IPS-18a (cell line): Measurements from ENCODE around the gene RRP1B.

Experiments
- H3K27ac ChIP-seq: one replicate; pipeline ENCODE4 v1.5.1; 2013; ENCODE audit warnings: low read length
- H3K27me3 ChIP-seq: one replicate; pipeline ENCODE4 v1.6.1; 2013; ENCODE audit warnings: mild to moderate bottlenecking, low read length; ENCODE audit not compliant: control insufficient read depth, insufficient read depth
- H3K36me3 ChIP-seq: one replicate; pipeline ENCODE4 v1.6.1; 2013; ENCODE audit warnings: low read depth, low read length; ENCODE audit not compliant: control insufficient read depth
- H3K4me1 ChIP-seq: one replicate; pipeline ENCODE4 v1.6.1; 2013; ENCODE audit warnings: low read depth, low read length; ENCODE audit not compliant: control insufficient read depth
- H3K4me3 ChIP-seq: one replicate; pipeline ENCODE4 v1.5.1; 2013; ENCODE audit warnings: low read length
- H3K9ac ChIP-seq: one replicate; pipeline ENCODE4 v1.6.1; 2013; ENCODE audit warnings: mild to moderate bottlenecking, low read length, moderate library complexity
- H3K9me3 ChIP-seq: one replicate; pipeline ENCODE4 v1.6.1; 2013; ENCODE audit warnings: low read depth, low read length; ENCODE audit not compliant: control insufficient read depth

Gene RRP1B

DNA sequence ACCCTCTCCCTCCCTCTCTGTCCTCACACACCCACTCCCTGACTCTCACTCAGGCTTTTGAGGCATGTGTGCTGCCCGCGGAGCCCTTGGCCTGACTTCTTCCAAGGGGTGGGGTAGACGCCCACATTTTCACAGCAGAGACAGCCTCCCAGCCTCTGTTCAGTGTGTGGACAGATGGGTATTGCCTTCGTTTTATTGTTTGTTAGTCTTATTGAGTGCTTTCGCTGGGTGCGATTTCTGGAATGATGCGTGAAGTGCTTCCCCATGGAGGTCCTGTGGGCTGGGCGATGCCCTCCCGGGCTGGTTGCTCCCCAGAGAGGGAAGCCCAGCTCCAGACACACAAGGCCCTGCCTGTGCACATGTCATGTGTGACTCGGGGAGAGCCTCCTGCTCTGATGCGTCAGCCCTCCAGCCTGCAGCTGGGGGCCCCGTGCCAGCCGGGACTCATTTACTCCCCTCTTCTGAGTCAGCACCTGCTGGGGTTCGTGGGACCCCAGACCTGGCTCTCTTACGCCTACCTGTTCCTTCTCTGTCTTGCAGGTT, 74.2 kb downstream of the RRP1B start:
- no peak overlapping the region for H3K4me3 ChIP-seq
- H3K27me3 ChIP-seq: no peaks in the 10 kb centered on the region
- no peak overlapping the region for H3K9ac ChIP-seq
- no peaks in the 10 kb centered on the region for H3K36me3 ChIP-seq
- no peaks in the 10 kb centered on the region for H3K4me1 ChIP-seq
- H3K27ac ChIP-seq: no peak overlapping the region
- H3K9me3 ChIP-seq: no peaks in the 10 kb centered on the region

DNA sequence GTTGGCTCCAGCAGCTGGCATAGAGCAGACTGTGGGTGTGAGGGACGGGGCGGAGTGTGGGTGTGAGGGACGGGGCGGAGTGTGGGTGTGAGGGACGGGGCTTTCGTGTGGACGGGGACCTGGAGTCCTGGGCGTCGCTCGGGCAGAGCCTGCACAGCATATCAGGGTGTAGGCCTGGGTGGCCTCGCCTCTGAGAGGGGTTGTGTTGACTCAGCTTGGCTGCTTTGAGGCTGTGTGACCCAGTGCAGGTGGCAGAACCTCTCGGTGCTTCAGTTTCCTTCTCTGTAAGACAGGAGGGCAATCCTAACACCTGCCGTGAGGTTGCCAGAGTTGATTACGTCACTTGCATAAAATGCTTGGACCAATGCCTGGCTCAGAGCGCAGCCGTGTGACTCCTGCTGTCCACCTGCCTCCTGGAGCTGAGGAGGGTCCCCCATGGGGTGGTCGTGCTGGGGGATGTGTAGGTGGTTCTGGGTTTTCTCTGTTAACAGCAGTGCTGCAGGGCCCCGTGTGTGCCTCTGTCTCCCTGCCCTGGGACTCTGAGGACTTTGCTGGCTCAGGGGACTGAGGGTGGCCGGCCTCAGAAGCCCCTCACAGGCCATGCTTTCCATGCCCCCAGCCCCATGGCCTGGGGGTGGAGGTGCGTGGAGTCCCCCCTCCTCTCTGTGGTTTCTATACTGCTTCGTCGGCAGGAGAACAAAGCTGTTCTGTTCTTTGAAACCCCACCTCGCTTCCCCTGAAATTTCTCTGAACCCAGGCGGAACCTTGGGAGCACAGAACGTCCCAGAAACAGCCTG, 75.0 kb downstream of the RRP1B start:
- Histone ChIP-seq H3K27ac (no peak overlapping the region), H3K9ac (no peak overlapping the region)

DNA sequence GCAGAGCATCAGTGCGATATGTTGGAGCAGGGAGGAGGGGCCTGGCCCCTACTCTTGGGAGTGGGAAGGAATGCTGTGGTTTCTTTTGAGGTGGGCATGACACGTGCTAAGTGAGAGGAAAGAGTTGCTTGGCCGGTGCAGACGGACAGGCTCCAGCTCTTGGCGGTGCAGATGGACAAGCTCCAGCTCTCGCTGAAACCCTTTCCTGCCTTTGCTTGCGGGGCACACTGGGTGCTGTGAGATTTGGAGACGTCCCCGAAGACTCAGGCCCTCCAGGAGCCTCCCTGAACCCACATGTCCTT, 75.5 kb downstream of the RRP1B start:
- Histone ChIP-seq H3K27me3 (no peaks in the 10 kb centered on the region), H3K4me1 (no peaks in the 10 kb centered on the region), H3K9me3 (no peaks in the 10 kb centered on the region), H3K4me3 (no peak overlapping the region), H3K27ac (no peak overlapping the region), H3K9ac (no peak overlapping the region), H3K36me3 (no peaks in the 10 kb centered on the region)

More for the DNA sequence above, 75.0 kb downstream of the RRP1B start:
- H3K27me3 ChIP-seq: no peaks in the 10 kb centered on the region
- no peaks in the 10 kb centered on the region for H3K36me3 ChIP-seq
- no peaks in the 10 kb centered on the region for H3K4me1 ChIP-seq
- no peak overlapping the region for H3K4me3 ChIP-seq
- H3K9me3 ChIP-seq: no peaks in the 10 kb centered on the region

DNA sequence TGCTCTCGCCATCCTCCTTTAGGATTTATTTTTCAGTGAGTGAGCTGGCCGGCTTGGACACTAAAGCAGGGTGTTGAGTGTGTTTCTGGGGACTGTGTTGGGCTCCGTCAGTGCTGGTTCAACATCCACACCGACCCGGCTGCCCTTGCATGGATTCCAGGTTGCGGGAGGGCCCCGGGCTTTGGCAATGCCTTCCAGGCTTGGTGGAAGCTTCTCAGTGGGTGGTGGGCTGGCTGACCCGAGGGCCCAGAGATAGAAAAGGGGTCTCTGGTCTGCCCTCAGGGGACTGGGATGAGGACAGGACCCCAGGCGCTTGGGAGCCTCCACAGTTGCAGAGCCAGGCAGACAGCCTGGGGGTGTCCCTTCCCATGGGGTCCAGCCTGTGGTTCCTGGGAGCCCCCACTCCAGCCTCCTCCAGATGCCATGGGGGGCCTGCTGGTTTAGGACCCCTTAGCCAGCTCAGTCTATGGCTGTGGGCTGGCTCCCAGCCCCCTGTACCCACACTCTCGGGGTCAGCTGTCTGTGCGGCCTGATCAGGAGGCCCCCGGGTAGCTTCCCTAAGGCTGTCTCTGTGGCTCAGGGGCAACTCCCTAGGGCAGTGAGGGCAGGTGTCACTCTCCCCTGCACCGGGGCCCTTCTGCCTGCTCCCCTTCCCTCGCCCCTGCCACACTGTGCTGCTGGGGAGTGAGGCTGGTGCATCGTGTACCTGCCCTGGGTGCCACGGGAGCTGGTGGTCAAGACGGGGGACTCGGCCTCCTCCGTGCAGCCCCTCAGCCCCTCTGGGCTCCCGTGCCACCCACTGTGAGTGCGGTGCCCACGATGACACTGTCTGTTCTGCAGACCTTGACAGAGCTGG, 76.1 kb downstream of the RRP1B start:
- H3K36me3 ChIP-seq: no peaks in the 10 kb centered on the region
- H3K4me1 ChIP-seq: no peaks in the 10 kb centered on the region
- no peak overlapping the region for H3K4me3 ChIP-seq
- H3K9me3 ChIP-seq: no peaks in the 10 kb centered on the region
- H3K9ac ChIP-seq: no peak overlapping the region
- no peaks in the 10 kb centered on the region for H3K27me3 ChIP-seq
- H3K27ac ChIP-seq: no peak overlapping the region

DNA sequence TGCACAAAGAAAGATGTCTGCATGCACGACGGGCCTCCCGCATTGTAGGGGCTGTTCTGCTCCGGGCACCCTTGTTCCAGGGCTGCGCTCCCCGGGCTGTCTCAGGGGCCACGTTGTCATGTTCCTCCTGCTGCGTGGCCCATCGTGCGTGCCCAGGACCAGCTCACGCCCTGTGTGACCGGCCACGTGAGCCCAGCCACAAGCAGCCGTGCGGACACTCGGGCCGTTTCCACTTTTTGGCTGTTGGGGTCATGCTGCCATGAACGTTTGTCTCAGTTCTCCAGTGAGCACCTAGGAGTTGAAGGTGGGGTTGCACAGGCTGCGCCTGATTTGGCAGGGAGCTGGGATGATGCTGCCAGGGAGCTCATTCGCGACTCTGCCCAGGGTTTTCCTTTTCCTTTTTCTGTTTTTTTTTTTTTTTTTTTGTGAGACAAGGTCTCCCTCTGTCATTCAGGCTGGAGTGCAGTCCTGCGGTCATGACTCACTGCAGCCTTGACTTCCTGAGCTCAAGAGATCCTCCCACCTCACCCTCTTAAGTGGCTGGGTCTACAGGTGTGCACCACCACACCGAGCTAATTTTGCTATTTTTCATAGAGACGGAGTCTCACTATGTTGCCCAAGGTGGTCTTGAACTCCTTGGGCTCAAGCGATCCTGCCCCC, 77.0 kb downstream of the RRP1B start:
- no peak overlapping the region for H3K27ac ChIP-seq
- H3K4me3 ChIP-seq: no peak overlapping the region
- H3K9me3 ChIP-seq: no peaks in the 10 kb centered on the region
- H3K27me3 ChIP-seq: no peaks in the 10 kb centered on the region
- no peaks in the 10 kb centered on the region for H3K4me1 ChIP-seq
- H3K36me3 ChIP-seq: no peaks in the 10 kb centered on the region
- H3K9ac ChIP-seq: no peak overlapping the region

DNA sequence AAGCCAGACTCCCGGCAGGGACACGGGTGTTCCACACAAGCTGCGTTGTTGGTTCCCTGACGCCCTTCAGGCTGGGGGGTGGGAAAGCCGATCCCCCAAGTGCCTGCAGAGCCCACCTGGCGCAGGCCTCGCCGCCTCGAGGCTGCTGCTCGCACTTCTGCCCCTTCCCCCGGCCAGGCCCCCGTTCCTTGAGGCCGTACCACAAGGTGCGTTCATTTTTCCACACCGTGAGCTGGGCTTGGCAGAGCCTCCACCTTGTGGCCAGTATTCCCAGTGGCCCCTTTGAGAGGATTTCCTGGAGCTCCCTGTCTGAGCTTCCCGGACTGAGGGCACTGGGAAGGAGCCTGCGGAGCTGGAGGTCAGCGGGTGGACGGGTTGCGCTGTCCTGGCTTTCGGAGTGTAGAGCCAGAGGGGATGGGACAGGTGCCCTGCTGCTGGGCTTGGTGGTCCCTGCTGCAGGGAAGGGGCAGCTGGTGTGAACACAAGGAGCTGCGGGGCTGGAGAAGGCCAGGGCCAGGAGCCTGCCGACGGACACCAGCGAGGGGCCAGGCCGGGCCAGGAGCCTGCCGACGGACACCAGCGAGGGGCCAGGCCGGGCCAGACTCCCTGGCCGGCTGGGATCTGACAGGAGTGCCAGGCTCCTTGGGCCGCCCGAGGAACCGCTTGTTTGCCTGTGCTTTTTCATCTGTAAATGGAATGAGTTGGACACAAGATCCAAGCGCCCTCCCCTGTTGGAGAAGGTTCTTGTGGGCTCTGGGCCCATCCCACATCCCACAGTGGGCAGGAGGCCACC, 78.0 kb downstream of the RRP1B start:
- H3K4me1 ChIP-seq: no peaks in the 10 kb centered on the region
- H3K9me3 ChIP-seq: no peaks in the 10 kb centered on the region
- H3K4me3 ChIP-seq: no peak overlapping the region
- no peaks in the 10 kb centered on the region for H3K27me3 ChIP-seq
- no peak overlapping the region for H3K9ac ChIP-seq
- no peak overlapping the region for H3K27ac ChIP-seq
- H3K36me3 ChIP-seq: no peaks in the 10 kb centered on the region

DNA sequence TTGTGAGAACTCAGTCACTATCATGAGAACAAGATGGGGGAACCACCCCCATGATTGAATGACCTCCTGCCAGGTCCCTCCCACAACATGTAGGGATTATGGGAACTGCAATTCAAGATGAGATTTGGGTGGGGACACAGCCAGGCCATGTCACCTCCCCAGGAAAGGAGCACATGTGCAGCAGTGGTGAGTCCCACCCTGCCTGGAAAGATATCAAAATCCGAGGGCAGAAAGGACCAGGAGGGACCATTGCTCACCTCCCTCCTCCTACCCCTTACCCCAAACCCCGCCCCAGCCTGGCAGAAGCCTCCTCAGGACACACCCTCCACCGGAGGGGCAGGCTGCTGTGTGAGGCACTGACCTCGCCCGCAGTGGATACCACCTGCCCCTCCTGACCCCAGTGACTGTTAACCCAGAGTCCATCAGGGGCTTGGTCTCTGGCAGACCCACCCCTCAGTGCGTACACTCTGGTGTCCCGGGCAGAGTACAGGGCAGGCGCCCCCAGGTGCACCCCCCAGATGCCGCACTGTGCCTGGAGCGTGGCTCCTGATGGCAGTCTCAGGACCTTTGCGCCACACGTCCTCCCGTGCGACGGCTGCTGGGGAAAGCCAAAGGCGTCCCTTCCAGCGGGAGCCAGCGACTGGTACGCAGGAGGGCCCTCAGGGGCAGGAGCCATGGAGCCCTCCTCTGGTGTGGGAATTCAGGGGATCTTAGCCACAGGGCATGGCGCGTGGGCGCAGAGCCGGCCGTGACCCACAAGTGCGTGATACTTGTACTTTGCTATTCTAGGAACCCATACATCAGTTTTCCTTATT, 80.5 kb downstream of the RRP1B start:
- H3K4me1 ChIP-seq: no peaks in the 10 kb centered on the region
- H3K36me3 ChIP-seq: peaks cover 4% of the 10 kb centered on the region
- H3K9ac ChIP-seq: no peak overlapping the region
- H3K27ac ChIP-seq: no peak overlapping the region
- H3K9me3 ChIP-seq: no peaks in the 10 kb centered on the region
- no peak overlapping the region for H3K4me3 ChIP-seq
- H3K27me3 ChIP-seq: no peaks in the 10 kb centered on the region

DNA sequence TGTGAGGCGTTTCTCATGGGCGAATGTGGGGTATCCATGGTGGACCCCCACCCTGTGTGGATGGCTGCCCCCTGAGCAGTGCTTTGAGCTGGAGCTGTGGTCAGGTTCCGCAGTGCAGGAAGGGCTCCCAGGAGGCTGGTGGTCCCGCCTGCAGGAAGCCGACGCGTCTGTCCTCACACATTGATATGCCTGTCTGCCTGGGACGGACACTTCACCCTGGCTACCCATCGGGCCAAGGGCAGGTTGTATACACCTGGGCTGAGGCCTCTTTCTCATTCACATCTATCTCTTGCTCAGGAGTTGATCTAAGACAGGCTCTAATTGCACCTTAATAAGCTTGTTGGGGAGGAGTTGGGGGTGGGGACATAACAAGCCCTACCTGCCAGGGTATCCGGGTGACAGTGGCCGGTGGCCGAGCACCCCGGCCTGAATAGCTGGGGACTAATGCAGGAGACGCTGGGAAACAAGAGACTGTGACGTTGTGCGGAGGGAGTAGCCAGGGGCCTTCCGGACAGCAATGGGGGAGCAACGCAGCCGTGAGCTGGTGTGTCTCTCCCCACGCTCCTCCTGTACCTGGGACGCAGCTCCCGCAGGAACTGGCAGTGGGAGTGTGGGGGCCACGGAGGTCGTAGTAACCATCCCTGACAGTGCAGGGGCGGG, 81.3 kb downstream of the RRP1B start:
- Histone ChIP-seq H3K9me3 (no peaks in the 10 kb centered on the region), H3K4me1 (no peaks in the 10 kb centered on the region), H3K27ac (no peak overlapping the region), H3K9ac (no peak overlapping the region), H3K4me3 (no peak overlapping the region), H3K27me3 (no peaks in the 10 kb centered on the region), H3K36me3 (peaks cover 7% of the 10 kb centered on the region)

DNA sequence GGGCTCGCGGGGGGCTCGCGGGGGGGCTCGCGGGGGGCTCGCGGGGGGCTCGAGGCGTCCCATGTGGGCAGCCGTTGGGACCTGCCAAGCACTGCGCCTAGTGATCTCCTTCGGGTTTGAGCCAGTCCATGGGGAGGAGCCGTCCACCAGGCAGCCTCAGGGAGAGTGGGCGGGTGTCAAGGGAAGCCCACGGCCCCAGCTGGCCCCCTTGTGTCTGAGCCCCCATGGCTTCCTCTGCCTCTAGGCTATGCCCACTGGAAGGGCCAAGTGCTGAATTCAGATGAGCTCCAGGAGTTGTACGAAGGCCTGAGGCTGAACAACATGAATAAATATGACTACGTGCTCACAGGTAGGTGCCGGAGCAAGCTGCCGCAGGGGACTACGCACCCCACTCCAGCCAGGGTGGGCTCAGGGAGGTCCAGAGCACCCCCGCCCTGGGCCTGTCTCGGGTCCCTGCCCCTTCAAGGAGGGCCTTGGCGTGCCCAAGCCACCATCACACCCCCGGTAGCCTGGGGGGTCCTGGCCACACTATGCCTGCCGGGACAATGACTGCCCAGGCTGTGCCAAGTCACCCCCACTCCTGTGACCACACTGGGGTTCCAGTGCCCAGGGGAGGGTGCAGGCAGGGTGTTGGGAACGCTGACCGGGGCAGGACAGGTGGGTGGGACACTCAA, 82.2 kb downstream of the RRP1B start:
- no peak overlapping the region for H3K9ac ChIP-seq
- H3K4me3 ChIP-seq: no peak overlapping the region
- peaks cover 11% of the 10 kb centered on the region for H3K36me3 ChIP-seq
- H3K4me1 ChIP-seq: no peaks in the 10 kb centered on the region
- no peaks in the 10 kb centered on the region for H3K27me3 ChIP-seq
- H3K9me3 ChIP-seq: no peaks in the 10 kb centered on the region
- H3K27ac ChIP-seq: no peak overlapping the region

DNA sequence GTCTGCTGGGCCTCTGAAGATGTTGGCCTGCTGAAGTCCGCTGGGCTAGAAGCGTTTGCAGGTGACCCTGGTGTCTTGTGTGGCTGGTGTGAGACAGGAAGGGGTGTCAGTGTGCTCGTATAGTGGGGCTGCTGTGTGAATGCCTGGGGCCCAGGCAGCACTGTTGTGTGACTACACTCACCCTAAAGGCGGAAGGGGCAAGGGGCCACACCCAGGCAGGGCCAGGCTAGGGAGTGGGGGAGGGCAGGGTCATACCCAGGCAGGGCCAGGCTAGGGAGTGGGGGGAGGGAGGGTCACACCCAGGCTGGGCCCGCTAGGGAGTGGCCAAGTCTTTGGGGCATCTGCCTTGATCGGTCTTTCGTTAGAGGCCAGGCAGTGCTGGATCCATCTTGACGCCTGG, 84.6 kb downstream of the RRP1B start:
- Histone ChIP-seq H3K27ac (no peak overlapping the region), H3K9ac (no peak overlapping the region), H3K27me3 (no peaks in the 10 kb centered on the region), H3K9me3 (no peaks in the 10 kb centered on the region), H3K36me3 (peaks cover 18% of the 10 kb centered on the region), H3K4me3 (no peak overlapping the region), H3K4me1 (no peaks in the 10 kb centered on the region)
